Mammary epithelial cell (primary cell): ENCODE results near the gene DTNA.

Experiments used
- CTCF ChIP-seq, 2 donors: IDR thresholded peaks in 1 of 2; conservative IDR thresholded peaks in 1 of 2; 2 replicates each; pipeline ENCODE4 v1.5.1; 2011 to 2012; ENCODE audit warnings: inconsistent platforms in 2 of 2, low read length in 2 of 2, mild to moderate bottlenecking in 2 of 2, control low read depth in 1 of 2, low read depth in 1 of 2; ENCODE audit not compliant: insufficient read depth in 1 of 2; ENCODE audit errors: extremely low read depth in 1 of 2
- EZH2 ChIP-seq: IDR thresholded peaks from 2 replicates; pipeline ENCODE4 v1.6.1; 2012; ENCODE audit warnings: low read length, inconsistent platforms, borderline replicate concordance

GRCh38 chr18:34702814-34703213 is 7.3 kb upstream of the DTNA start:
- no peak for TF ChIP-seq CTCF (conservative IDR thresholded peaks at IDR 0.05 in 1 of 2, IDR thresholded peaks at IDR 0.05 in 1 of 2; ENCODE audit: extremely low read depth in 1 of 2, insufficient read depth in 1 of 2, low read depth in 1 of 2, low read length in 2 of 2)
- no peak for TF ChIP-seq EZH2
